Activated naive CD4-positive, alpha-beta T cell treated with anti-CD3 and anti-CD28 coated beads for 36 hours (primary cell): Measurements from ENCODE around the gene TMPRSS15. TPM values are rescaled to one million over a fixed set of nuclear protein-coding genes. Genes with fewer than 3 reads are reported as not detected.

ENCODE experiments used
- CTCF ChIA-PET: fragments of 350-600 bp; sonication (Branson Sonifier 250); formaldehyde crosslinking; loops from one replicate; lab custom pipeline; 2021; ENCODE audit warnings: antibody characterized with exemption; lab: Charles Lee
- DNase-seq: peaks from one replicate; pipeline ENCODE4 v3.0.0-alpha.2; 2020
- H3K27ac Mint-ChIP-seq: one replicate; pipeline ENCODE4 v1.8.0; 2021; ENCODE audit warnings: mild to moderate bottlenecking, mixed read lengths
- H3K27me3 Mint-ChIP-seq: one replicate; pipeline ENCODE4 v1.8.0; 2021; ENCODE audit warnings: low read depth, mixed read lengths
- H3K36me3 Mint-ChIP-seq: one replicate; pipeline ENCODE4 v1.8.0; 2021; ENCODE audit warnings: low read depth, mixed read lengths
- H3K4me1 Mint-ChIP-seq: one replicate; pipeline ENCODE4 v1.8.0; 2021; ENCODE audit warnings: low read depth, mixed read lengths
- H3K4me3 Mint-ChIP-seq: one replicate; pipeline ENCODE4 v1.8.0; 2021; ENCODE audit warnings: mild to moderate bottlenecking, moderate library complexity, mixed read lengths
- H3K9me3 Mint-ChIP-seq: one replicate; pipeline ENCODE4 v1.8.0; 2021; ENCODE audit warnings: mixed read lengths
- intact Hi-C: fragments of 100-400 bp; cut with micrococcal nuclease; formaldehyde crosslinking; loops from one replicate; pipeline ENCODE4 v1.15.1; 2023
- total RNA-seq, 2 experiments: library from RNA; stranded (reverse); gene quantifications; one replicate each; pipeline ENCODE4 v1.2.3, GENCODE V29; 2021

Gene TMPRSS15
- total RNA-seq, 2 experiments from 2014 or later: not detected

GRCh38 chr21:18253799-18254198 lies 149.8 kb downstream of the TMPRSS15 start:
- Mint-ChIP-seq H3K36me3 (no peaks in the 10 kb centered on the region), H3K9me3 (peaks cover 1% of the 10 kb centered on the region), H3K27me3 (no peaks in the 10 kb centered on the region), H3K27ac (no peak overlapping the region), H3K4me1 (no peaks in the 10 kb centered on the region), H3K4me3 (no peak overlapping the region)
- intact Hi-C loops: no loop called here
- no peak for DNase-seq
- CTCF ChIA-PET: interaction anchor here (0.7 kb wide), 1 partner anchor 18 kb away, joined by 3 read pairs; no protein-coding TSS in a partner anchor

GRCh38 chr21:18253221-18253620 lies 150.4 kb downstream of the TMPRSS15 start:
- no peaks in the 10 kb centered on the region for H3K36me3 Mint-ChIP-seq
- intact Hi-C loops: no loop called here
- no peak overlapping the region for H3K4me3 Mint-ChIP-seq
- peaks cover 1% of the 10 kb centered on the region for H3K9me3 Mint-ChIP-seq
- no peaks in the 10 kb centered on the region for H3K4me1 Mint-ChIP-seq
- H3K27ac Mint-ChIP-seq: no peak overlapping the region
- CTCF ChIA-PET: no interaction called here
- DNase-seq: no peak
- no peaks in the 10 kb centered on the region for H3K27me3 Mint-ChIP-seq

GRCh38 chr21:18252680-18253079 lies 150.9 kb downstream of the TMPRSS15 start:
- no peak overlapping the region for H3K27ac Mint-ChIP-seq
- no peaks in the 10 kb centered on the region for H3K27me3 Mint-ChIP-seq
- DNase-seq: no peak
- CTCF ChIA-PET: no interaction called here
- H3K4me1 Mint-ChIP-seq: no peaks in the 10 kb centered on the region
- intact Hi-C loops: no loop called here
- H3K9me3 Mint-ChIP-seq: peaks cover 1% of the 10 kb centered on the region
- H3K36me3 Mint-ChIP-seq: no peaks in the 10 kb centered on the region
- no peak overlapping the region for H3K4me3 Mint-ChIP-seq

GRCh38 chr21:18252256-18252655 lies 151.3 kb downstream of the TMPRSS15 start:
- intact Hi-C loops: no loop called here
- Mint-ChIP-seq H3K27ac (no peak overlapping the region), H3K4me3 (no peak overlapping the region), H3K36me3 (no peaks in the 10 kb centered on the region), H3K4me1 (no peaks in the 10 kb centered on the region), H3K9me3 (peaks cover 1% of the 10 kb centered on the region), H3K27me3 (no peaks in the 10 kb centered on the region)
- CTCF ChIA-PET: no interaction called here
- no peak for DNase-seq

GRCh38 chr21:18251065-18251464 lies 152.5 kb downstream of the TMPRSS15 start:
- H3K4me1 Mint-ChIP-seq: no peaks in the 10 kb centered on the region
- H3K27ac Mint-ChIP-seq: no peak overlapping the region
- H3K4me3 Mint-ChIP-seq: no peak overlapping the region
- peaks cover under 1% of the 10 kb centered on the region for H3K36me3 Mint-ChIP-seq
- DNase-seq: no peak
- CTCF ChIA-PET: no interaction called here
- H3K9me3 Mint-ChIP-seq: peaks cover 1% of the 10 kb centered on the region
- H3K27me3 Mint-ChIP-seq: peaks cover 4% of the 10 kb centered on the region
- intact Hi-C loops: no loop called here

- peaks cover 2% of the 10 kb centered on the region for H3K36me3 Mint-ChIP-seq
- no peaks in the 10 kb centered on the region for H3K4me1 Mint-ChIP-seq
- H3K4me3 Mint-ChIP-seq: no peak overlapping the region
- peaks cover 13% of the 10 kb centered on the region for H3K27me3 Mint-ChIP-seq
- H3K9me3 Mint-ChIP-seq: peaks cover 1% of the 10 kb centered on the region
- H3K27ac Mint-ChIP-seq: no peak overlapping the region
- intact Hi-C loops: no loop called here
- CTCF ChIA-PET: interaction anchor here (0.6 to 1.0 kb wide), 2 partner anchors 19 to 50 kb away, joined by 3 to 4 read pairs; no protein-coding TSS in a partner anchor
- no peak for DNase-seq
Measured at GRCh38 chr21:18249672-18250071, 153.9 kb downstream of the TMPRSS15 start.

GRCh38 chr21:18248171-18248570 lies 155.4 kb downstream of the TMPRSS15 start:
- H3K27me3 Mint-ChIP-seq: peaks cover 25% of the 10 kb centered on the region
- no peak overlapping the region for H3K27ac Mint-ChIP-seq
- CTCF ChIA-PET: no interaction called here

GRCh38 chr21:18245464-18245967 lies 158.1 kb downstream of the TMPRSS15 start:
- no peaks in the 10 kb centered on the region for H3K4me1 Mint-ChIP-seq
- intact Hi-C loops: no loop called here
- no peak for DNase-seq
- CTCF ChIA-PET: no interaction called here
- H3K36me3 Mint-ChIP-seq: peaks cover 2% of the 10 kb centered on the region
- peaks cover under 1% of the 10 kb centered on the region for H3K9me3 Mint-ChIP-seq
- H3K4me3 Mint-ChIP-seq: no peak overlapping the region
- H3K27me3 Mint-ChIP-seq: peaks cover 25% of the 10 kb centered on the region
- no peak overlapping the region for H3K27ac Mint-ChIP-seq

More at GRCh38 chr21:18248171-18248570, 155.4 kb downstream of the TMPRSS15 start:
- intact Hi-C loops: no loop called here
- no peak for DNase-seq
- H3K4me1 Mint-ChIP-seq: no peaks in the 10 kb centered on the region
- peaks cover 1% of the 10 kb centered on the region for H3K9me3 Mint-ChIP-seq
- no peak overlapping the region for H3K4me3 Mint-ChIP-seq
- peaks cover 2% of the 10 kb centered on the region for H3K36me3 Mint-ChIP-seq

GRCh38 chr21:18244671-18245463 lies 158.7 kb downstream of the TMPRSS15 start, which contains the start of gene CHODL:
Gene CHODL, plus strand, starts transcription at chr21:18244833. Its CDS starts 391 bp downstream, at chr21:18245224.
- Mint-ChIP-seq H3K27me3 (peaks cover 25% of the 10 kb centered on the region), H3K27ac (no peak within 1 kb of the TSS), H3K9me3 (no peaks in the 10 kb centered on the region), H3K4me1 (no peaks in the 10 kb centered on the region), H3K4me3 (no peak within 1 kb of the TSS), H3K36me3 (peaks cover 2% of the 10 kb centered on the region)
- CTCF ChIA-PET: no interaction called here
- intact Hi-C loops: no loop called here
- DNase-seq: no peak

GRCh38 chr21:18235545-18235944 lies 168.0 kb downstream of the TMPRSS15 start:
- Mint-ChIP-seq H3K36me3 (no peaks in the 10 kb centered on the region), H3K9me3 (peaks cover 2% of the 10 kb centered on the region), H3K4me1 (no peaks in the 10 kb centered on the region), H3K27ac (no peak overlapping the region), H3K27me3 (no peaks in the 10 kb centered on the region), H3K4me3 (no peak overlapping the region)
- DNase-seq: no peak
- CTCF ChIA-PET: interaction anchor here (0.5 kb wide), 1 partner anchor 19 kb away, joined by 3 read pairs; no protein-coding TSS in a partner anchor
- intact Hi-C loops: no loop called here

GRCh38 chr21:18228060-18228739 lies 175.4 kb downstream of the TMPRSS15 start:
- Mint-ChIP-seq H3K4me1 (no peaks in the 10 kb centered on the region), H3K36me3 (no peaks in the 10 kb centered on the region), H3K27me3 (no peaks in the 10 kb centered on the region), H3K27ac (no peak overlapping the region), H3K4me3 (no peak overlapping the region), H3K9me3 (no peaks in the 10 kb centered on the region)
- CTCF ChIA-PET: no interaction called here
- intact Hi-C loops: no loop called here
- no peak for DNase-seq

GRCh38 chr21:18222346-18222745 lies 181.2 kb downstream of the TMPRSS15 start:
- no peak overlapping the region for H3K4me3 Mint-ChIP-seq
- CTCF ChIA-PET: no interaction called here
- no peaks in the 10 kb centered on the region for H3K36me3 Mint-ChIP-seq
- no peak overlapping the region for H3K27ac Mint-ChIP-seq
- intact Hi-C loops: no loop called here
- H3K4me1 Mint-ChIP-seq: no peaks in the 10 kb centered on the region
- peaks cover 24% of the 10 kb centered on the region for H3K9me3 Mint-ChIP-seq
- DNase-seq: no peak
- H3K27me3 Mint-ChIP-seq: peaks cover 4% of the 10 kb centered on the region
